B cell (primary cell): ENCODE results near the gene STC2. TPM values are rescaled to one million over a fixed set of nuclear protein-coding genes. Genes with fewer than 3 reads are reported as not detected.

Experiments used
- ATAC-seq: fragments of 200-7000 bp; cut with Tn5 transposase; one replicate; pipeline ENCODE4 v1.10.0; 2021; ENCODE audit warnings: low read depth, mild to moderate bottlenecking, moderate number of reproducible peaks, moderate library complexity
- CTCF ChIA-PET: fragments of 350-600 bp; sonication (Branson Sonifier 250); formaldehyde crosslinking; loops from one replicate; lab custom pipeline; 2021; ENCODE audit warnings: antibody characterized with exemption, inconsistent platforms; lab: Charles Lee
- POLR2A ChIA-PET: fragments of 350-600 bp; sonication (Branson Sonifier 250); formaldehyde crosslinking; loops from one replicate; lab custom pipeline; 2021; ENCODE audit warnings: antibody characterized with exemption; lab: Charles Lee
- DNase-seq: peaks from one replicate; pipeline ENCODE4 v3.0.0; 2013
- H2AFZ ChIP-seq: 2 replicates; pipeline ENCODE4 v1.6.1; 2012; ENCODE audit warnings: mild to moderate bottlenecking, low read depth, low read length; ENCODE audit not compliant: insufficient read depth, poor library complexity, severe bottlenecking
- H3K27ac ChIP-seq, 2 donors: 1 replicate in 1 of 2; 2 replicates in 1 of 2; pipeline ENCODE4 v1.5.1; 2012 to 2013; ENCODE audit warnings: low read length in 2 of 2, mild to moderate bottlenecking in 2 of 2, moderate library complexity in 1 of 2
- H3K27me3 ChIP-seq, 4 experiments: fragments of 200-600 bp in 1 of 4; sonication (generic) in 1 of 4; replicated peaks in 1 of 4; 1 replicate in 2 of 4; 2 replicates in 2 of 4; pipeline versions ENCODE4 v1.6.1 to v1.7.0; 2013 to 2016; ENCODE audit warnings: low read length in 3 of 4, mild to moderate bottlenecking in 2 of 4, mixed read lengths in 1 of 4, moderate library complexity in 1 of 4; ENCODE audit not compliant: insufficient read depth in 4 of 4, control insufficient read depth in 3 of 4; ENCODE audit errors: control extremely low read depth in 1 of 4
- H3K36me3 ChIP-seq, 2 experiments: replicated peaks in 1 of 2; 1 replicate in 1 of 2; 2 replicates in 1 of 2; pipeline versions ENCODE4 v1.6.1 to v1.7.1; 2013; ENCODE audit warnings: low read length in 1 of 2; ENCODE audit not compliant: insufficient read depth in 2 of 2, control insufficient read depth in 1 of 2; ENCODE audit errors: control extremely low read depth in 1 of 2, extremely low read depth in 1 of 2
- H3K4me1 ChIP-seq, 2 donors: fragments of 200-600 bp in 1 of 2; sonication (generic) in 1 of 2; 1 replicate in 1 of 2; 2 replicates in 1 of 2; pipeline versions ENCODE4 v1.5.1 to v1.6.1; 2013 to 2017; ENCODE audit warnings: low read length in 2 of 2; ENCODE audit not compliant: control insufficient read depth in 2 of 2, insufficient read depth in 2 of 2
- H3K4me2 ChIP-seq: replicated peaks from 2 replicates; pipeline ENCODE3; 2012; ENCODE audit warnings: mild to moderate bottlenecking, low read depth, low read length; ENCODE audit not compliant: poor library complexity, severe bottlenecking
- H3K4me3 ChIP-seq, 5 experiments: fragments of 200-600 bp in 1 of 5; sonication (generic) in 1 of 5; 1 replicate in 3 of 5; 2 replicates in 2 of 5; pipeline versions ENCODE4 v1.5.1 to v1.7.0; 2011 to 2016; ENCODE audit warnings: low read length in 4 of 5, mild to moderate bottlenecking in 4 of 5, low read depth in 2 of 5, control low read depth in 1 of 5, moderate library complexity in 1 of 5; ENCODE audit not compliant: insufficient read depth in 1 of 5; ENCODE audit errors: control extremely low read depth in 1 of 5, extremely low read depth in 1 of 5
- H3K79me2 ChIP-seq: fragments of 200-600 bp; sonication (generic); one replicate; pipeline ENCODE4 v1.6.0; 2016; ENCODE audit warnings: low read length; ENCODE audit not compliant: control insufficient read depth, insufficient read depth
- H3K9ac ChIP-seq: fragments of 200-600 bp; sonication (generic); 2 replicates; pipeline ENCODE4 v1.6.1; 2017; ENCODE audit warnings: mild to moderate bottlenecking, low read length, moderate library complexity
- H3K9me3 ChIP-seq, 3 donors: one replicate each; pipeline versions ENCODE4 v1.6.1 to v1.7.1; 2013; ENCODE audit warnings: low read length in 2 of 3; ENCODE audit not compliant: control insufficient read depth in 2 of 3, insufficient read depth in 1 of 3; ENCODE audit errors: control extremely low read depth in 1 of 3
- H4K20me1 ChIP-seq: 2 replicates; pipeline ENCODE4 v1.6.0; 2012; ENCODE audit warnings: mild to moderate bottlenecking, low read length; ENCODE audit not compliant: insufficient read depth, control insufficient read depth, poor library complexity, severe bottlenecking
- H3K27ac Mint-ChIP-seq: one replicate; pipeline ENCODE4 v1.8.0; 2021; ENCODE audit warnings: mixed read lengths
- H3K27me3 Mint-ChIP-seq: one replicate; pipeline ENCODE4 v1.8.0; 2021; ENCODE audit warnings: mixed read lengths
- H3K4me1 Mint-ChIP-seq: one replicate; pipeline ENCODE4 v1.8.0; 2021; ENCODE audit warnings: mixed read lengths
- H3K4me3 Mint-ChIP-seq: one replicate; pipeline ENCODE4 v1.8.0; 2021; ENCODE audit warnings: mixed read lengths
- H3K9me3 Mint-ChIP-seq: one replicate; pipeline ENCODE4 v1.8.0; 2022; ENCODE audit warnings: mixed read lengths; ENCODE audit not compliant: insufficient read depth
- EZH2 ChIP-seq: IDR thresholded peaks from 2 replicates; pipeline ENCODE4 v1.6.1; 2012; ENCODE audit warnings: borderline replicate concordance, low read depth, mild to moderate bottlenecking, moderate library complexity, low read length; ENCODE audit not compliant: insufficient read depth, poor library complexity, severe bottlenecking
- WGBS: methylation state at CpG from one replicate; pipeline ENCODE4 v1.1.5; 2013; ENCODE audit warnings: missing lambda C conversion rate; ENCODE audit not compliant: insufficient coverage; 5-methylcytosine and 5-hydroxymethylcytosine counted together
- intact Hi-C: fragments of 100-400 bp; cut with micrococcal nuclease; formaldehyde crosslinking; loops from one replicate; pipeline ENCODE4 v1.10.0; 2022
- polyA plus RNA-seq: library from polyadenylated mRNA; depleted of rRNA; stranded (reverse); fragments of >200 nt; gene quantifications from 2 replicates; pipeline ENCODE4 v1.2.3, GENCODE V29; 2012
- total RNA-seq, 2 donors: library from RNA; stranded (reverse); fragments of 120-200 nt in 1 of 2; gene quantifications; 1 replicate in 1 of 2; 2 replicates in 1 of 2; pipeline versions ENCODE4 v1.2.3 to v1.2.4, GENCODE V29; 2013 to 2022
- TF ChIP-seq, protein P1 (sequence below): fragments of 200-600 bp; IDR thresholded peaks from one replicate; pipeline ENCODE4 v1.8.0; 2022; ENCODE audit warnings: antibody characterized with exemption, mild to moderate bottlenecking

The STC2 gene
- total and polyA plus RNA-seq, 2 donors (not counting 1 experiment from before 2014, with no cell fraction given), result not detected

DNA sequence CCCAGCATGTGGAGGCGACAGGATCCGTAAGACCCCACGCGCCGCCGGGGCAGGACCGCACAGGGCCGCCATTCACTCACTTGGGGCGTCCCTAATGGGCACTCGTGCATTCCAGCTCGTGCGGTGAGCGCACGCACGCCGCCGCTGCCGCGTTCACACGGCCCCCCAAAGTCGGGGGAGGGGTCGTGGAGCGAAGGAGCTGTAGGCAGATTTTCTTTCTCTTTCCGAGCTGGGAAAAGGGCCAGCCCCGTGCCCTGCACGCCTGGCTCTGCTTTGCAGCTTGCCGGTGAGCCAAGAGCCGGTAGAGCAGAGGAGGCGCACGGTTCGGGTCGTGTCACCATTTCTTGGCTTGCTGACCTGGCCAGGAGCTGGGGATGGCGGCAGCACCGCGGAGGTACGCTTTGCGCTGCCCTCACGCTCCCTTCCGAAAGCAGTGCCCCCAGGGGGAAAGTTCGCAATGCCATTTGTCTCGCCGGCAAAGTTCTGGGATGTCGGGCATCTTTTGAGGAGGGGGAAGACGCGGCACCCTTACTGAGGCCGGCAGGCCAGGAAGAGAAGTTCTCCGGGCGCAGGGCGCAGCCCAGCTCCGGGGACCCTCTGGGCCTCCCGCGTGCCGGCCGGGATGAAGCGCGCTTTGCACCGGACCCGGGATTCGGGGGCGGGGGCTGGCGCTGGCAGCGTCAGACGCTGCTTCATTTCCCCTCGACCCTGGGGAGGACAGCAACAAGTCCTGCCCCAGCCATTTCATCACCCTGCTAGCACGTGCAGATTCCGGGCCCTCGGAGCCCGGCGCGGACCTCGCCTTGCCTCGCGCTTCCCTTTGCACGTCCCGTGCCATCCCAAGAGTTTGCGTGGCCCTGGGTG is 898 bp downstream of the STC2 start:
- intact Hi-C loops, result no loop called here
- Histone ChIP-seq H3K27me3 (peaks cover 0 to 78% (median 23%) of the 10 kb centered on the region in 4 experiments), H3K4me3 (no peak overlapping the region), H3K4me2 (no peak overlapping the region), H3K36me3 (no peaks in the 10 kb centered on the region), H2AFZ (no peak overlapping the region), H3K4me1 (peaks cover 7 to 16% of the 10 kb centered on the region in 2 donors), H3K9me3 (peaks cover 0 to 34% (median 0%) of the 10 kb centered on the region in 3 donors), H3K27ac (no peak overlapping the region), H4K20me1 (no peaks in the 10 kb centered on the region), H3K9ac (no peak overlapping the region), H3K79me2 (no peaks in the 10 kb centered on the region)
- ChIA-PET POLR2A (no interaction called here), CTCF (no interaction called here)
- 6% methylated on average over 76 of the region's 76 CpGs for WGBS
- peaks cover 71% of the 10 kb centered on the region for H3K27me3 Mint-ChIP-seq
- TF ChIP-seq EZH2, result no peak
- TF ChIP-seq, protein P1, sequence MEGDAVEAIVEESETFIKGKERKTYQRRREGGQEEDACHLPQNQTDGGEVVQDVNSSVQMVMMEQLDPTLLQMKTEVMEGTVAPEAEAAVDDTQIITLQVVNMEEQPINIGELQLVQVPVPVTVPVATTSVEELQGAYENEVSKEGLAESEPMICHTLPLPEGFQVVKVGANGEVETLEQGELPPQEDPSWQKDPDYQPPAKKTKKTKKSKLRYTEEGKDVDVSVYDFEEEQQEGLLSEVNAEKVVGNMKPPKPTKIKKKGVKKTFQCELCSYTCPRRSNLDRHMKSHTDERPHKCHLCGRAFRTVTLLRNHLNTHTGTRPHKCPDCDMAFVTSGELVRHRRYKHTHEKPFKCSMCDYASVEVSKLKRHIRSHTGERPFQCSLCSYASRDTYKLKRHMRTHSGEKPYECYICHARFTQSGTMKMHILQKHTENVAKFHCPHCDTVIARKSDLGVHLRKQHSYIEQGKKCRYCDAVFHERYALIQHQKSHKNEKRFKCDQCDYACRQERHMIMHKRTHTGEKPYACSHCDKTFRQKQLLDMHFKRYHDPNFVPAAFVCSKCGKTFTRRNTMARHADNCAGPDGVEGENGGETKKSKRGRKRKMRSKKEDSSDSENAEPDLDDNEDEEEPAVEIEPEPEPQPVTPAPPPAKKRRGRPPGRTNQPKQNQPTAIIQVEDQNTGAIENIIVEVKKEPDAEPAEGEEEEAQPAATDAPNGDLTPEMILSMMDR, result no peak
- no peak for DNase-seq
- peaks cover 7% of the 10 kb centered on the region for H3K4me1 Mint-ChIP-seq
- no peak for ATAC-seq
- no peak overlapping the region for H3K4me3 Mint-ChIP-seq
- H3K9me3 Mint-ChIP-seq, result peaks cover 2% of the 10 kb centered on the region
- no peak overlapping the region for H3K27ac Mint-ChIP-seq

DNA sequence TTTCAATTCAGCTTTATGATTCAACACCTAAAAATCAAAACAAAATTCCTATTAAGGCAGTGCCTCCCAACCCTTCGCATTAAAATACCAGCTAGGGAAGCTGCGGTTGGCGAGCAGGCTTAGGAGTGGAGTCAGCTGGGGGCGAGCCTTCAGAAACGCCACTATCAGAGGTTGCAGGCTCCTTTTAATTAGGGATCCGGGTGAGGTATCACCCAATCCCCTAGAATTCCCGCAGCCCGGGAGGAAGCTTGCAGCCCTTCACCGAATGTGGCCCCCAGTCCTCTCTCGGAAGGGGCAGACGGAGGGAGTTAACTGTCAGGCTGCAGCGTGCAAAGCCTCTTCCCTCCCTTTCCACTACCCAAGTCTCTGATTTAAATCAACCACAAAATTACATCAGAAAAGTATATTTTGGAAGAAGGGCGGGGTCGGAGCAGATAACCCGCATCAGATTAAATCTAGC is 1.7 kb downstream of the STC2 start:
- Histone ChIP-seq H3K9ac (no peak overlapping the region), H3K27me3 (peaks cover 0 to 71% (median 23%) of the 10 kb centered on the region in 4 experiments), H3K27ac (no peak overlapping the region), H3K9me3 (peaks cover 0 to 29% (median 0%) of the 10 kb centered on the region in 3 donors), H4K20me1 (no peaks in the 10 kb centered on the region), H3K4me2 (no peak overlapping the region), H3K4me1 (peaks cover 7 to 16% of the 10 kb centered on the region in 2 donors), H3K36me3 (no peaks in the 10 kb centered on the region), H3K4me3 (no peak overlapping the region), H2AFZ (no peak overlapping the region), H3K79me2 (no peaks in the 10 kb centered on the region)
- DNase-seq (no peak), ATAC-seq (no peak)
- peaks cover 5% of the 10 kb centered on the region for H3K4me1 Mint-ChIP-seq
- 3% methylated on average over 9 of the region's 15 CpGs for WGBS
- H3K27me3 Mint-ChIP-seq, result peaks cover 66% of the 10 kb centered on the region
- POLR2A ChIA-PET, result no interaction called here
- no peak for TF ChIP-seq EZH2
- TF ChIP-seq, protein P1, result no peak
- no peaks in the 10 kb centered on the region for H3K9me3 Mint-ChIP-seq
- no peak overlapping the region for H3K27ac Mint-ChIP-seq
- no peak overlapping the region for H3K4me3 Mint-ChIP-seq
- CTCF ChIA-PET, result no interaction called here
- intact Hi-C loops, result no loop called here
